ENCODE data around the gene DOCK4.

DOCK4 gene

GRCh38 chr7:111877931-111878330, 328.3 kb downstream of the DOCK4 start:
- CTCF ChIA-PET = no interaction called here
- POLR2A ChIA-PET = no interaction called here
- TF ChIP-seq CTCF (IDR thresholded peaks at IDR 0.05; ENCODE audit: control extremely low read depth, extremely low read depth, low read depth, missing control alignments) = no peak
- DNase-seq (ENCODE audit: extremely low spot score) = no peak

- no peak for DNase-seq (ENCODE audit: extremely low spot score)
- CTCF ChIA-PET = interaction anchor here (0.7 to 2.2 kb wide), 3 partner anchors 10 to 19 kb away, joined by 3 to 5 read pairs (median 3); no protein-coding TSS in a partner anchor
- TF ChIP-seq CTCF (IDR thresholded peaks at IDR 0.05; ENCODE audit: control extremely low read depth, extremely low read depth, low read depth, missing control alignments) = no peak
- POLR2A ChIA-PET = no interaction called here
Measured at GRCh38 chr7:111873963-111874690, 332.1 kb downstream of the DOCK4 start.

- POLR2A ChIA-PET = no interaction called here
- CTCF ChIA-PET = interaction anchor here (2.2 kb wide), 1 partner anchor 11 kb away, joined by 5 read pairs; no protein-coding TSS in a partner anchor
- TF ChIP-seq CTCF (IDR thresholded peaks at IDR 0.05; ENCODE audit: control extremely low read depth, extremely low read depth, low read depth, missing control alignments) = no peak
- no peak for DNase-seq (ENCODE audit: extremely low spot score)
Measured at GRCh38 chr7:111873326-111873646, 332.9 kb downstream of the DOCK4 start.

- no peak for TF ChIP-seq CTCF (IDR thresholded peaks at IDR 0.05; ENCODE audit: control extremely low read depth, extremely low read depth, low read depth, missing control alignments)
- ChIA-PET POLR2A (no interaction called here), CTCF (no interaction called here)
- no peak for DNase-seq (ENCODE audit: extremely low spot score)
Measured at GRCh38 chr7:111872450-111873325, 333.5 kb downstream of the DOCK4 start.

GRCh38 chr7:111871283-111871682, 334.9 kb downstream of the DOCK4 start:
- no peak for DNase-seq (ENCODE audit: extremely low spot score)
- POLR2A ChIA-PET = no interaction called here
- CTCF ChIA-PET = no interaction called here
- TF ChIP-seq CTCF (IDR thresholded peaks at IDR 0.05; ENCODE audit: control extremely low read depth, extremely low read depth, low read depth, missing control alignments) = no peak

GRCh38 chr7:111869280-111869679, 336.9 kb downstream of the DOCK4 start:
- CTCF ChIA-PET = interaction anchor here (1.2 kb wide), 1 partner anchor 14 kb away, joined by 3 read pairs; no protein-coding TSS in a partner anchor
- no peak for DNase-seq (ENCODE audit: extremely low spot score)
- POLR2A ChIA-PET = no interaction called here
- TF ChIP-seq CTCF (IDR thresholded peaks at IDR 0.05; ENCODE audit: control extremely low read depth, extremely low read depth, low read depth, missing control alignments) = no peak

Measured in GM10248 (cell line).